ENCODE measurements around the gene WFDC2. TPM values are rescaled to one million over a fixed set of nuclear protein-coding genes. Genes with fewer than 3 reads are reported as not detected.

The WFDC2 gene
- polyA plus RNA-seq, 2 of the 4 experiments (the other 2 are of a cell fraction): not detected

- ChIA-PET CTCF (interaction anchor here (0.6 to 11.9 kb wide), 16 partner anchors 8 to 409 kb away, joined by 3 to 111 read pairs (median 4); partner anchors contain the start of gene SYS1), POLR2A (no interaction called here)
- no peak for ATAC-seq
- Histone ChIP-seq H3K4me1 (no peaks in the 10 kb centered on the region), H3K4me3 (no peak overlapping the region), H3K4me2 (no peak overlapping the region), H3K27ac (no peak overlapping the region), H3K9me3 (no peaks in the 10 kb centered on the region)
- no peak for FAIRE-seq
- 33% methylated on average over 4 of the region's 4 CpGs for WGBS (ENCODE audit: missing lambda C conversion rate)
- TF ChIP-seq TFCP2L1 (CRISPR knock-in tag; IDR thresholded peaks at IDR 0.05) (no peak), ELK1 (IDR thresholded peaks at IDR 0.05; ENCODE audit: low read depth, low read length) (no peak), RFX5 (IDR thresholded peaks at IDR 0.05) (no peak), EHMT2 (IDR thresholded peaks at IDR 0.05; ENCODE audit: low read depth) (no peak), GATA3 (IDR thresholded peaks at IDR 0.05; ENCODE audit: borderline replicate concordance) (no peak), FOSB (CRISPR knock-in tag; IDR thresholded peaks at IDR 0.05) (no peak), TP53 (CRISPR knock-in tag; IDR thresholded peaks at IDR 0.05) (no peak)
- DNase-seq (ENCODE audit: low read depth in 1 of 2, low spot score in 1 of 2): no peak
These were observed 16.5 kb upstream of the WFDC2 start for GRCh38 chr20:45452772-45453691.

GRCh38 chr20:45456632-45457031 is 12.9 kb upstream of the WFDC2 start:
- peak; percentile 22; the same call in 2 of the 3 replicates for TF ChIP-seq CTCF (IDR thresholded peaks at IDR 0.05)
- peak; percentile 31; the same call in 2 of the 3 replicates for TF ChIP-seq SMC3 (IDR thresholded peaks at IDR 0.05)
- no peak for TF ChIP-seq ZSCAN20 (CRISPR knock-in tag; IDR thresholded peaks at IDR 0.05)
- no peak for TF ChIP-seq KDM1A (IDR thresholded peaks at IDR 0.05; ENCODE audit: low read depth)
- no peak for TF ChIP-seq HES2 (IDR thresholded peaks at IDR 0.05)
- TF ChIP-seq RAD21 (conservative IDR thresholded peaks at IDR 0.05 in 1 of 2, IDR thresholded peaks at IDR 0.05 in 1 of 2): peak in 1 of 2 experiments; percentile 17; a peak in 1 of 5 replicates
- TF ChIP-seq USF2 (IDR thresholded peaks at IDR 0.05): peak; percentile 13; the same call in 1 of the 2 replicates
- POLR2A ChIA-PET: no interaction called here

GRCh38 chr20:45459606-45460005 is 9.9 kb upstream of the WFDC2 start:
- H3K4me2 ChIP-seq: no peak overlapping the region
- peak; percentile 22 to 33 for DNase-seq (ENCODE audit: low read depth in 1 of 2, low spot score in 1 of 2)
- no peak overlapping the region for H3K27ac ChIP-seq
- 50% methylated on average over 5 of the region's 5 CpGs for WGBS (ENCODE audit: missing lambda C conversion rate)
- peak; percentile 63 to 67; a peak in 3 of 6 replicates for ATAC-seq
- ChIA-PET CTCF (interaction anchor here (0.9 to 3.2 kb wide), 11 partner anchors 10 to 312 kb away, joined by 3 to 17 read pairs (median 5); no protein-coding TSS in a partner anchor), POLR2A (no interaction called here)
- no peaks in the 10 kb centered on the region for H3K9me3 ChIP-seq
- TF ChIP-seq EHF (CRISPR knock-in tag; IDR thresholded peaks at IDR 0.05) (no peak), JUN (IDR thresholded peaks at IDR 0.05) (no peak), RFX5 (IDR thresholded peaks at IDR 0.05) (no peak), PHF8 (IDR thresholded peaks at IDR 0.05; ENCODE audit: borderline replicate concordance, low read depth) (no peak), CBX8 (IDR thresholded peaks at IDR 0.05) (no peak), BHLHE40 (IDR thresholded peaks at IDR 0.05; ENCODE audit: low read depth, low read length) (no peak), USF2 (IDR thresholded peaks at IDR 0.05) (no peak), HOXB13 (CRISPR knock-in tag; IDR thresholded peaks at IDR 0.05; ENCODE audit: low read depth) (no peak), FOSB (CRISPR knock-in tag; IDR thresholded peaks at IDR 0.05) (no peak), E2F6 (IDR thresholded peaks at IDR 0.05; ENCODE audit: borderline replicate concordance, low read depth) (no peak), MAX (IDR thresholded peaks at IDR 0.05) (no peak)
- no peak for FAIRE-seq
- no peaks in the 10 kb centered on the region for H3K4me1 ChIP-seq
- H3K4me3 ChIP-seq: no peak overlapping the region

More at GRCh38 chr20:45456632-45457031, 12.9 kb upstream of the WFDC2 start:
- Histone ChIP-seq H3K4me2 (no peak overlapping the region), H3K27ac (no peak overlapping the region), H3K4me1 (no peaks in the 10 kb centered on the region), H3K9me3 (no peaks in the 10 kb centered on the region), H3K4me3 (no peak overlapping the region)
- FAIRE-seq (no peak), DNase-seq (ENCODE audit: low read depth in 1 of 2, low spot score in 1 of 2) (peak in 1 of 2 experiments; percentile 42), ATAC-seq (peak; percentile 60 to 78; a peak in 4 of 6 replicates)
- 15% methylated on average over 6 of the region's 6 CpGs for WGBS (ENCODE audit: missing lambda C conversion rate)
- CTCF ChIA-PET: interaction anchor here (2.1 to 8.0 kb wide), 2 partner anchors 136 to 315 kb away, joined by 7 to 77 read pairs; no protein-coding TSS in a partner anchor

Data from A549 (cell line).